G401 (cell line): Measurements from ENCODE around the gene UBASH3B. TPM values are rescaled to one million over a fixed set of nuclear protein-coding genes. Genes with fewer than 3 reads are reported as not detected.
"Not testable (repeated sequence)": the region's sequence is repeated elsewhere in the genome, so short reads cannot be mapped to it uniquely, and the experiment has no call there.

Source experiments
- DNase-seq: peaks from one replicate; pipeline ENCODE4 v3.0.0-alpha.2; 2015; ENCODE audit warnings: low spot score
- in situ Hi-C: cut with HindIII; loops from 2 replicates; pipeline ENCODE4 v1.10.0; 2016; ENCODE audit warnings: low sequenced_read_pairs, mixed read lengths
- total RNA-seq: library from RNA; depleted of rRNA; stranded (reverse); fragments of >200 nt; shearing (Covaris generic); gene quantifications from 2 replicates; pipeline ENCODE4 v1.2.3, GENCODE V29; 2014; rRNA removed

UBASH3B gene
- total RNA-seq, 1 experiment from 2014 or later: 0.78 TPM

DNA sequence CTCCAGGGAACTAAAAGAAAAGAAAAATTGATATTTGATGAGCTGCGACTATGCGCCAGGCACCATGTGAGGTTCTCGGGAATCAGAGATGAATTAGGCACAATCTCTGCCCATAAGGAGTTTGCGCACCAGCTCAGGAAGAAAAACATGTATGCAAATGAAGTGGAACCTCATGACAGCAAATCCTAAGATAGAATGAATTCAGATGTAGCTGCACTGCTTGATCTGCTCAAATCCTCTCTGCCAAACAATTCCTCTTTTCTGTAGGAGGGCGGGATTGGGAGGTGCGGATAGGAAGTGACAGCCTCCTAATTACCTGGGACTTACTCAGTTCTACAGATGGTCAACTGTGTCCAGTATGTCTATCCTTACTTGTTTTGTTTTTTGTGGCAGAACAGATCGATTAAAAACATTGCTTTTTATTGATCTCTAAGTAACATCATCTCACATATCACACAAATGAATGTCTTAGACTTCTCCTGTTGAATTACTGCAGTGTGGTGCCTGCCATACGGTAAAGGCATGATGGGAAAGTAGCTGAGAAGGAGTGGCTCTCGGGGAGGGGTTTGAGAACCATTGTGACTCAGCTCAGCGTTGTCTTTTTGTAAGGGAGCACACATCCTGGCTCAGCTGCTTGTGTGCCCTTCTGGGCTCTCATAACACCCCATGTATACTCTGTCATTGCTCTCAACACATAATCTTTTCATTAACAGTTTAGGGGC, 196.7 kb downstream of the UBASH3B start:
- in situ Hi-C loops: no loop called here
- DNase-seq: peak; percentile 94

DNA sequence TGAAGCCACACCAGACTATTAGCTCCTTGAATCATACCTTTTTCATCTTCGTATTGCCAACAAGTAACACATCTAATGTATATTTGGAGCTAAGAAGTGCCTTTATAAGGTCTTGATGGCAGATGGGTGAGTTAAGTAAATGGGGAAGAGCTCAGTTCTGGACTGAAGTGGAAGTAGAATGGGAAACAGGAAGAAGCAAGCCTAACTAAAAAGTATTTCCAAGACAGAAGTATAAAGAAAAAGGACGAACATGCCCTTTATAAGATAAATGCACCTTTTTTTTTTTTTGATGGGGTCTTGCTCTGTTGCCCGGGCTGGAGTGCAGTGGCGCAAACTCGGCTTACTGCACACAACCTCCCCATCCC, 197.3 kb downstream of the UBASH3B start:
- no peak for DNase-seq
- in situ Hi-C loops: no loop called here

- no peak for DNase-seq
- in situ Hi-C loops: no loop called here
Measured at GRCh38 chr11:122853261-122853660, 197.7 kb downstream of the UBASH3B start.

- in situ Hi-C loops: no loop called here
- DNase-seq: peak; percentile 96
Measured at GRCh38 chr11:122853971-122854446, 198.5 kb downstream of the UBASH3B start.

GRCh38 chr11:122861631-122862030, 206.1 kb downstream of the UBASH3B start:
- in situ Hi-C loops: no loop called here
- no peak for DNase-seq

GRCh38 chr11:122862091-122862490, 206.6 kb downstream of the UBASH3B start:
- in situ Hi-C loops: no loop called here
- DNase-seq: peak; percentile 99

GRCh38 chr11:122863154-122863553, 207.6 kb downstream of the UBASH3B start:
- in situ Hi-C loops, DNase-seq: not testable (repeated sequence)

GRCh38 chr11:122863704-122864326, 208.3 kb downstream of the UBASH3B start:
- DNase-seq: peak; percentile 76
- in situ Hi-C loops: no loop called here

Other genes starting within 250 kb of the UBASH3B start
- gene CRTAM, start 182.8 kb downstream of the UBASH3B start, total RNA-seq: not detected in 2 replicates
- 0.81 TPM in 1 of 2 replicates, not detected in the other for gene JHY, start 227.0 kb downstream of the UBASH3B start, total RNA-seq